AG04450 (cell line): ENCODE measurements around the gene SLC13A5. TPM values are rescaled to one million over a fixed set of nuclear protein-coding genes. Genes with fewer than 3 reads are reported as not detected.
"Not testable (repeated sequence)": the region's sequence is repeated elsewhere in the genome, so short reads cannot be mapped to it uniquely, and the experiment has no call there.

Experiments
- CTCF ChIA-PET: fragments of 300-600, 350-600 bp; formaldehyde crosslinking; extraction: SDS; loops from one replicate; lab custom pipeline; 2022; ENCODE audit warnings: antibody characterized with exemption, inconsistent platforms; lab: Charles Lee
- POLR2A ChIA-PET: fragments of 350-600 bp; formaldehyde crosslinking; extraction: SDS; loops from one replicate; lab custom pipeline; 2021; ENCODE audit warnings: antibody characterized with exemption, inconsistent platforms; lab: Yijun Ruan, JAX
- DNase-seq: peaks from one replicate; pipeline ENCODE4 v3.0.0-alpha.2; 2011; ENCODE audit warnings: low read depth, low spot score
- H3K27ac ChIP-seq: one replicate; pipeline ENCODE4 v1.5.1; 2012; ENCODE audit warnings: low read depth, low read length, control low read depth
- H3K27me3 ChIP-seq: one replicate; pipeline ENCODE4 v1.6.0; 2012; ENCODE audit warnings: low read length; ENCODE audit not compliant: control insufficient read depth, insufficient read depth
- H3K4me3 ChIP-seq: 2 replicates; pipeline ENCODE4 v1.5.1; 2011; ENCODE audit warnings: mild to moderate bottlenecking, low read depth, low read length, control low read depth
- H3K9me3 ChIP-seq: 2 replicates; pipeline ENCODE4 v1.5.1; 2012; ENCODE audit warnings: low read length; ENCODE audit not compliant: control insufficient read depth, insufficient read depth
- polyA plus RNA-seq: library from polyadenylated mRNA; depleted of rRNA; stranded (reverse); fragments of >200 nt; gene quantifications from 2 replicates; pipeline ENCODE4 v1.2.3, GENCODE V29; 2011
- TF ChIP-seq, protein P1 (sequence below): IDR thresholded peaks from 2 replicates; pipeline ENCODE4 v1.5.1; 2011; ENCODE audit warnings: low read depth, low read length, control low read depth, inconsistent platforms

The SLC13A5 gene
- polyA plus RNA-seq, 1 experiment, result not detected

DNA sequence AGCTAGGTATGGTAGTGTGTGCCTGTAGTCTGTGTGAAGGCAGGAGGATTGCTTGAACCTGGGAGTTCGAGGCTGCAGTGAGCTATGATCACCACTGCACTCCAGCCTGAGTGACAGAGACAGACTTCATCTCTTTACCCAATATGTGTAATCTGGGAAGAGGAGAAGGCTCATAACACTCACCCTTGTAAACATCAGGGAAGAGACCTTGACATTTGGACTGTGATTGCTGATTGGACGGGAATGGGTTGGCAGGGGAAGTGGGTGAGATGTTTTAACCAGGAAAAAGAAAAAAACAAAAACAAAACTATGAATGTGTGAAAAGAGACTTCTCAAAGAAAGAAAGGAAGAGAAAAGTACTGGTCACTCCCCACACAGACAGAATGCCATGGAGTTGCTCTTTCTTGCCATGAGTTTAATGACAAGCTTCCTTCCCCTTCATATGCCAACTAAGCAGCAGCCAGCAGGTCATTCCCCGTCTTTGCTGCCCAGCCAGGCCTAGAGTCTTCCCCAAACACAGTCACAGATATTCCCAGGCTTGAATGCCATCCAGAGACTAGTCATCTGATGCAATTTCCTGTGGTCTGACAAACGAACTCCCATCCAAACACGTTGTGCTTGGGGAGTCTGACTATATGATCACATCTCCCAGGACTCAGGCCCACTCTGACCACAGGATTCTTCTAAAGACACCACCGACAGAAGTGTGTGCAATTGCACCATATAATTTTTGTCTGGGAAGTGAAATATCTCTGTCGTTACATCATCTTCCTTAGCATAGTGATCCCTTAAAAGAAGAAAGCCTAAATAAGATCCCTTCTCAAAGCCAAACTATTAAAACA is 39.1 kb upstream of the SLC13A5 start:
- Histone ChIP-seq H3K27me3 (no peaks in the 10 kb centered on the region), H3K27ac (peak overlapping the region; percentile 100), H3K4me3 (no peak overlapping the region), H3K9me3 (no peaks in the 10 kb centered on the region)
- POLR2A ChIA-PET, result interaction anchor here (0.6 kb wide), 1 partner anchor 85 kb away, joined by 4 read pairs; no protein-coding TSS in a partner anchor
- CTCF ChIA-PET, result interaction anchor here (1.0 to 1.9 kb wide), 2 partner anchors 159 to 162 kb away, joined by 3 to 7 read pairs; no protein-coding TSS in a partner anchor
- DNase-seq, result peak; percentile 98
- TF ChIP-seq, protein P1, sequence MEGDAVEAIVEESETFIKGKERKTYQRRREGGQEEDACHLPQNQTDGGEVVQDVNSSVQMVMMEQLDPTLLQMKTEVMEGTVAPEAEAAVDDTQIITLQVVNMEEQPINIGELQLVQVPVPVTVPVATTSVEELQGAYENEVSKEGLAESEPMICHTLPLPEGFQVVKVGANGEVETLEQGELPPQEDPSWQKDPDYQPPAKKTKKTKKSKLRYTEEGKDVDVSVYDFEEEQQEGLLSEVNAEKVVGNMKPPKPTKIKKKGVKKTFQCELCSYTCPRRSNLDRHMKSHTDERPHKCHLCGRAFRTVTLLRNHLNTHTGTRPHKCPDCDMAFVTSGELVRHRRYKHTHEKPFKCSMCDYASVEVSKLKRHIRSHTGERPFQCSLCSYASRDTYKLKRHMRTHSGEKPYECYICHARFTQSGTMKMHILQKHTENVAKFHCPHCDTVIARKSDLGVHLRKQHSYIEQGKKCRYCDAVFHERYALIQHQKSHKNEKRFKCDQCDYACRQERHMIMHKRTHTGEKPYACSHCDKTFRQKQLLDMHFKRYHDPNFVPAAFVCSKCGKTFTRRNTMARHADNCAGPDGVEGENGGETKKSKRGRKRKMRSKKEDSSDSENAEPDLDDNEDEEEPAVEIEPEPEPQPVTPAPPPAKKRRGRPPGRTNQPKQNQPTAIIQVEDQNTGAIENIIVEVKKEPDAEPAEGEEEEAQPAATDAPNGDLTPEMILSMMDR, result no peak

DNA sequence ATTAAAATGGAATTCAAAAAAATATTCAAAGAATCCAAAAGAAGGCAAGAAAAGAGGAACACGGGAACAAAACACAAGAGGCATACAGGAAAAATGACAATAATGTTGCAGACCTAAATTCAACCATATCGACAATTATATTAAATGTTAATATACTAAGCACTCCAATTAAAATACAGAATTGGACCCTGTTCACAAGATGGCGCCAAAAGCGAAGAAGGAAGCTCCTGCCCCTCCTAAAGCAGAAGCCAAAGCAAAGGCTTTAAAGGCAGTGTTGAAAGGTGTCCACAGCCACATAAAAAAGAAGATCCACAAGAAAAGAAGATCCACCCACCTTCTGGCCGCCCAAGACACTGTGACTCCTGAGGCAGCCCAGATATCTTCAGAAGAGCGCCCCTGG is 36.4 kb upstream of the SLC13A5 start:
- CTCF ChIA-PET, result interaction anchor here (0.6 to 2.0 kb wide), 5 partner anchors 38 to 272 kb away, joined by 3 to 6 read pairs (median 6); no protein-coding TSS in a partner anchor
- no peaks in the 10 kb centered on the region for H3K9me3 ChIP-seq
- no peak overlapping the region for H3K4me3 ChIP-seq
- TF ChIP-seq, protein P1, result peak; percentile 17; the same call in 1 of the 2 replicates
- no peak overlapping the region for H3K27ac ChIP-seq
- POLR2A ChIA-PET, result no interaction called here
- no peak for DNase-seq
- no peaks in the 10 kb centered on the region for H3K27me3 ChIP-seq

DNA sequence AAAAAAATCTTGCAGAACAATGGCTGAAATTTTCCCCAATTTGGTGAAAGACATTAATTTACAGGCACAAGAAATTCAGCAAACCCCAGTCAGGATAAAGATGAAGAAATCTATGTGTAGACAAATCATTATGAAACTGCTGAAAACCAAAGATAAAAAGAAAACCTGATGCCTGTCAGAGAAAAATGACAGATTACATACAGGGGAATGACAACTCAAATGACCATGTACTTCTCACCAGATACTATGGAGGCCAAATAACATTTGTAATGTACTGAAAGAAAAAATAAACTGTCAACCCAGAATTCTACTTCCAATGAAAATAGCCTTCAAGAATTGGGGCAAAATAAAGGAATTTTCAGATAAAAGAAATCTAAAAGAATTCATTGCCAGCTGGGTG is 35.4 kb upstream of the SLC13A5 start:
- no peak overlapping the region for H3K27ac ChIP-seq
- TF ChIP-seq, protein P1, result no peak
- no peaks in the 10 kb centered on the region for H3K27me3 ChIP-seq
- no peaks in the 10 kb centered on the region for H3K9me3 ChIP-seq
- no peak overlapping the region for H3K4me3 ChIP-seq
- CTCF ChIA-PET, result interaction anchor here (2.0 kb wide), 1 partner anchor 95 kb away, joined by 6 read pairs; no protein-coding TSS in a partner anchor
- POLR2A ChIA-PET, result no interaction called here
- no peak for DNase-seq

DNA sequence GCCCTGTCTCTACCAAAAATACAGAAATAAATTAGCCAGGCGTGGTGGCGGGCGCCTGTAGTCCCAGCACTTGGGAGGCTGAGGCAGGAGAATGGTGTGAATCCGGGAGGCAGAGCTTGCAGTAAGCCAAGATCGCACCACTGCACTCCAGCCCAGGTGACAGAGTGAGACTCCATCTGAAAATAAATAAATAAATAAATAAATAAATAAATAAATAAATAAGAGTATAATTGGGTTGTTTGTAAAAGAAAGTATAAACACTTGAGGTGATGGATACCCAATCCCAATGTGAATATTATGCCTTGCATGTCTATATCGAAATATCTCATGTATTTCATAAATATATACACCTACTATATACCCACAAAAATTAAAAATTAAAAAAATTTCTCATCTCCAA is 33.5 kb upstream of the SLC13A5 start:
- POLR2A ChIA-PET, CTCF ChIA-PET: not testable (repeated sequence)

DNA sequence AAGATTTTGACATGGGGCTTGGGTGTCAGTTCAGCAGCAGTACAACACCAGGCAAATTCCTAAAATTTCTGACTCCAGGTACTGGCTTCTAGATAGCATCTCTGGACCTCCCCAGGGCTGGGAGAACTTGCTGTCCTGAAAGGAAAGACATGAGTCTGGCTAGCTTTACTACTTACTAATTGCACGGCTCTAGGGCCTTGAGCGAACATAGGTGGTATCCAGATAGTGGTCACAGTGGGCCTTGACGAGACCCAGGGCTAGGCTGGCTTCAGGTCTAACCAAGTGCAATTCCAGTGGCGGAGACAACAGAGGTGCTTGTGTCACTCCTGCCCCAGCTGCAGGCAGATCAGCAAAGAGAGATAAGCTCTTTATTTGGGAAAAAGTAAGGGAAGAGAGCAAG is 16.4 kb upstream of the SLC13A5 start:
- POLR2A ChIA-PET, result no interaction called here
- no peaks in the 10 kb centered on the region for H3K9me3 ChIP-seq
- no peak overlapping the region for H3K27ac ChIP-seq
- TF ChIP-seq, protein P1, result no peak
- DNase-seq, result no peak
- peaks cover 4% of the 10 kb centered on the region for H3K27me3 ChIP-seq
- CTCF ChIA-PET, result no interaction called here
- no peak overlapping the region for H3K4me3 ChIP-seq

More for the DNA sequence above, 33.5 kb upstream of the SLC13A5 start:
- DNase-seq, H3K9me3 ChIP-seq, H3K27ac ChIP-seq, H3K4me3 ChIP-seq, H3K27me3 ChIP-seq: not testable (repeated sequence)
